ENCODE results near the gene DTYMK.
A peak's percentile ranks its signal among the peaks of the same experiment; 100 is the strongest.

The DTYMK gene

GRCh38 chr2:241639385-241639784 is 47.2 kb downstream of the DTYMK start:
- no peak for DNase-seq (ENCODE audit: low read depth)
- H3K4me3 ChIP-seq (ENCODE audit: low read depth, low read length), result no peak overlapping the region

GRCh38 chr2:241638940-241639339 is 47.7 kb downstream of the DTYMK start:
- DNase-seq (ENCODE audit: low read depth), result no peak
- peak overlapping the region; percentile 84 for H3K4me3 ChIP-seq (ENCODE audit: low read depth, low read length)

More at GRCh38 chr2:241639385-241639784, 47.2 kb downstream of the DTYMK start:
- TF ChIP-seq POLR2A (IDR thresholded peaks at IDR 0.05; ENCODE audit: extremely low read depth, insufficient read length) (no peak), MYC (IDR thresholded peaks at IDR 0.05; ENCODE audit: low read depth, low read length) (no peak)
- TF ChIP-seq, protein P1, sequence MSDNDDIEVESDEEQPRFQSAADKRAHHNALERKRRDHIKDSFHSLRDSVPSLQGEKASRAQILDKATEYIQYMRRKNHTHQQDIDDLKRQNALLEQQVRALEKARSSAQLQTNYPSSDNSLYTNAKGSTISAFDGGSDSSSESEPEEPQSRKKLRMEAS (IDR thresholded peaks at IDR 0.05; ENCODE audit: low read depth, low read length), result no peak
- TF ChIP-seq, protein P2, sequence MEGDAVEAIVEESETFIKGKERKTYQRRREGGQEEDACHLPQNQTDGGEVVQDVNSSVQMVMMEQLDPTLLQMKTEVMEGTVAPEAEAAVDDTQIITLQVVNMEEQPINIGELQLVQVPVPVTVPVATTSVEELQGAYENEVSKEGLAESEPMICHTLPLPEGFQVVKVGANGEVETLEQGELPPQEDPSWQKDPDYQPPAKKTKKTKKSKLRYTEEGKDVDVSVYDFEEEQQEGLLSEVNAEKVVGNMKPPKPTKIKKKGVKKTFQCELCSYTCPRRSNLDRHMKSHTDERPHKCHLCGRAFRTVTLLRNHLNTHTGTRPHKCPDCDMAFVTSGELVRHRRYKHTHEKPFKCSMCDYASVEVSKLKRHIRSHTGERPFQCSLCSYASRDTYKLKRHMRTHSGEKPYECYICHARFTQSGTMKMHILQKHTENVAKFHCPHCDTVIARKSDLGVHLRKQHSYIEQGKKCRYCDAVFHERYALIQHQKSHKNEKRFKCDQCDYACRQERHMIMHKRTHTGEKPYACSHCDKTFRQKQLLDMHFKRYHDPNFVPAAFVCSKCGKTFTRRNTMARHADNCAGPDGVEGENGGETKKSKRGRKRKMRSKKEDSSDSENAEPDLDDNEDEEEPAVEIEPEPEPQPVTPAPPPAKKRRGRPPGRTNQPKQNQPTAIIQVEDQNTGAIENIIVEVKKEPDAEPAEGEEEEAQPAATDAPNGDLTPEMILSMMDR (IDR thresholded peaks at IDR 0.05; ENCODE audit: low read depth, low read length), result no peak

GRCh38 chr2:241637795-241638660 is 48.6 kb downstream of the DTYMK start:
- peak; percentile 74 for DNase-seq (ENCODE audit: low read depth)
- TF ChIP-seq MYC (IDR thresholded peaks at IDR 0.05; ENCODE audit: low read depth, low read length) (no peak), POLR2A (IDR thresholded peaks at IDR 0.05; ENCODE audit: extremely low read depth, insufficient read length) (no peak)
- TF ChIP-seq, protein P2 (IDR thresholded peaks at IDR 0.05; ENCODE audit: low read depth, low read length), result no peak
- TF ChIP-seq, protein P1 (IDR thresholded peaks at IDR 0.05; ENCODE audit: low read depth, low read length), result no peak
- peak overlapping the region; percentile 84 for H3K4me3 ChIP-seq (ENCODE audit: low read depth, low read length)

More at GRCh38 chr2:241638940-241639339, 47.7 kb downstream of the DTYMK start:
- TF ChIP-seq MYC (IDR thresholded peaks at IDR 0.05; ENCODE audit: low read depth, low read length) (no peak), POLR2A (IDR thresholded peaks at IDR 0.05; ENCODE audit: extremely low read depth, insufficient read length) (no peak)
- TF ChIP-seq, protein P1 (IDR thresholded peaks at IDR 0.05; ENCODE audit: low read depth, low read length), result no peak
- TF ChIP-seq, protein P2 (IDR thresholded peaks at IDR 0.05; ENCODE audit: low read depth, low read length), result no peak

GRCh38 chr2:241637018-241637794 is 49.4 kb downstream of the DTYMK start, which contains the start of the genes ATG4B and THAP4:
Gene ATG4B, plus strand, starts transcription at chr2:241637693. Its CDS starts 22 bp downstream, at chr2:241637715.
Gene THAP4, minus strand, starts transcription at chr2:241637158. Its CDS starts 141 bp downstream, at chr2:241637017.
- peak; percentile 94 for DNase-seq (ENCODE audit: low read depth)
- H3K4me3 ChIP-seq (ENCODE audit: low read depth, low read length), result peak within 1 kb of the TSS; percentile 89
- TF ChIP-seq, protein P1 (IDR thresholded peaks at IDR 0.05; ENCODE audit: low read depth, low read length), result no peak
- TF ChIP-seq, protein P2 (IDR thresholded peaks at IDR 0.05; ENCODE audit: low read depth, low read length), result no peak
- TF ChIP-seq POLR2A (IDR thresholded peaks at IDR 0.05; ENCODE audit: extremely low read depth, insufficient read length), result peak; percentile 82
- TF ChIP-seq MYC (IDR thresholded peaks at IDR 0.05; ENCODE audit: low read depth, low read length), result no peak; the same call in 1 of the 2 replicates

DNA sequence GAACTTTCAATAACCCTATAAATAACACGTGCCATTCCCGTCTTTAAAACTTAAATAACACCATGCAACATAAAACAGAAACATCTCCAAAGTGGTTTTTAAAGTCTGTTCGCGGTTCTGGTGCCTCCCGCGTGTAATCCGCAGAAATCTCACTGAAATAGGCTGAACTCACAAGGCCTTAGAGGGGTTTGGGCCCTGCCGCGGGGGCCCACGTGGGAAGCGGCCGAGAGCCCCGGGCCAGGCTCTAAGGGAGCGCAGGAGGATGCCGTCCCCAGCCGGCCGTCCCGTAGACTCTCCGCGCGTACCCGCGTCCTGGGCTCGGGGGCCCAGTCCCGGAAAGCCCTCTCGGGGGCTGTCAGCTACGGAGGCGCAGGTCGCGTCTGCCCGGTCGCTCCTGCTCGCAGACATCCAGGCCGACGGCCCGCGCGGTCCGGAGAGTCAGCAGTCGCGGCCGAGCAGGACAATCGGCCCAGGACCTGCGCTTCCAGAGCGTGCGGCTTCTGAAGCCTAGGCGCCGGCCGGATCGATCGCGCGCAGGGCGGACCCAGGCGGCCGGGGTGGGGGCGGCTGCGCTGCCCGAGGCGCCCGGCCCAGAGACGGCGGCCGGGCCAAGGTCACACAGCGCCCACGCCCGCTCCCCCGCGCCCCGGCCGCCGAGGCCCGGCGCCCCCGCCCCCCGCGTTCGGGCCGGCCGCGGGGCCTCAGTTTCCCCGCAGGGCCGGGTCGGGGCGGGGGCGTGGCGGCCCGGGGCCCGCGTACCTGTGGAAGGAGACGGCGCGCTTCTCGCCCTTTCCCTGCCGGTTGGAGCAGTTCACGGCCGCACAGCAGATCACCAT is 50.2 kb downstream of the DTYMK start:
- DNase-seq (ENCODE audit: low read depth), result peak; percentile 75
- TF ChIP-seq POLR2A (IDR thresholded peaks at IDR 0.05; ENCODE audit: extremely low read depth, insufficient read length), result no peak
- TF ChIP-seq MYC (IDR thresholded peaks at IDR 0.05; ENCODE audit: low read depth, low read length), result no peak; the same call in 1 of the 2 replicates
- TF ChIP-seq, protein P1 (IDR thresholded peaks at IDR 0.05; ENCODE audit: low read depth, low read length), result no peak
- TF ChIP-seq, protein P2 (IDR thresholded peaks at IDR 0.05; ENCODE audit: low read depth, low read length), result no peak
- H3K4me3 ChIP-seq (ENCODE audit: low read depth, low read length), result peak overlapping the region; percentile 89

Data from NB4 (cell line).